Suprapubic skin (tissue), 3 donors: Measurements from ENCODE around the gene CCDC106.

Source experiments
- CTCF ChIP-seq, 2 donors: fragments of 200-600 bp in 1 of 2; fragments of 450-650 bp in 1 of 2; sonication (generic) in 1 of 2; IDR thresholded peaks; one replicate each; pipeline ENCODE4 v1.5.1; 2016 to 2019; ENCODE audit warnings: antibody characterized with exemption in 2 of 2, mild to moderate bottlenecking in 1 of 2, moderate library complexity in 1 of 2
- POLR2A ChIP-seq, 2 donors: fragments of 450-650 bp; IDR thresholded peaks; one replicate each; pipeline ENCODE4 v1.6.1; 2017; ENCODE audit warnings: antibody characterized with exemption in 2 of 2, mild to moderate bottlenecking in 2 of 2, moderate library complexity in 2 of 2

DNA sequence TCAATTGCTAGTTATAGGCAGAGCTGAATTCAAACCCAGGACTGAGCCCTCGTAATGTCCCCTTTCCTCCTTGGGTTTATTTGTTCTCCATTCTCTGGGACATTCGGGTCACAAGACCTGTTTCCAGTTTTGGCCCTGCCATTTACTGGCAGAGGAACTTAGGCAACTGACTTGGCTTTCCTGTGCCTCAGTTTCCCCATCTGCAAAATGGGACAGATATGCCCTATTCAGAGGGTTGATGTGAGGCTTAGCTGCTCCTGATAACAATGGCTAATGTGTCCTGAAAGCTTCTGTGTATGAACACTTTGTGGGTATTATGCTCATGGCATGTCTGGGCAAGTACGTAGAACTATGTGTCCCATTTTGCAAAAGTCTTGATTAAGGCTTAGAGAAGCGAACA lies 46.9 kb upstream of the CCDC106 start:
- TF ChIP-seq CTCF (IDR thresholded peaks at IDR 0.05) (no peak), POLR2A (IDR thresholded peaks at IDR 0.05) (no peak)
